ENCODE results near the gene ATXN7L1.
"Not testable (repeated sequence)": the region's sequence is repeated elsewhere in the genome, so short reads cannot be mapped to it uniquely, and the experiment has no call there.

Gene ATXN7L1

DNA sequence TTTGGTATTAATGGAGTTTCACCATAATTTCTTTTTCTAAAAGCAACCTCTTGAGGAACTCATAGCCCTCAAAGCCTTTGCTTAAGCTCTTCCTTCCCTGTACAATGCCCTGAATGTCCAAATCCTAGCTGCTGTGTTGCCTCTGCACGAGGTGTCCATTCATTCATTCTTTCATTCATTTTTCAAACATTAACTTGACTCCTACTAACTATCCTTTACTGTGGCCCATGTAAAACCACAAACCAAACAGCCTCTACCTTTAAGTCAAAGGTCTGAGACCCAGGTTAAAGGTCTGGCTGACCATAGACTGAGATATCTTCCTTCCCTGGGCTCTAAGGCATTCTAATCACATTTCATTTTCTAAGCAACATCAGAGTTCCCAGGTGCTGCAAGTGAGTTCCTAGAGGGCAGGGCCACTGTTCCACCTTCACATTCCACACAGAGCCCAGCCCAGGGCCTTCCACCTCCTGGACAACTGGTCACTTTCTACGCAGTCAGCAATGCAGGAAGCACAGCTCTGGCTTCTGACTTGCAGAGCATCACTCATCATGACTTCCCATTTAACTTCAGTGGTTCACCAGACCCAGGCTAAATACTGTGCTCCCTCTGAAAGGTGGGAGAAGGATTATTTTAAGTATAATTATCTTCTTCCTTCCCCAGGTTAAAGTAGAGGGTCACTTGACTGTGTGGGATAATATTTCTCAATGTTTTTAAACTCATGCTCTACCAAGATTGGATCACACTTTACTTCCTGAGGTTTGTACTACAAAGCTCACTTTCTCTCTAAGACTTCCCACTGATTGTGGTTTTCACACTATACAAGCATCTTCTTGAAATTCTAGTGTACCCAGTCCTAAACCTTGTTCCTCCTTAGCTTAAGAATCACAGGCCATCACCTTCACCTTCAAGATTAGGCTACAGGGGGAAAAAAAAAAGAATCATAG, 19.1 kb downstream of the ATXN7L1 start:
- DNase-seq = no peak

DNA sequence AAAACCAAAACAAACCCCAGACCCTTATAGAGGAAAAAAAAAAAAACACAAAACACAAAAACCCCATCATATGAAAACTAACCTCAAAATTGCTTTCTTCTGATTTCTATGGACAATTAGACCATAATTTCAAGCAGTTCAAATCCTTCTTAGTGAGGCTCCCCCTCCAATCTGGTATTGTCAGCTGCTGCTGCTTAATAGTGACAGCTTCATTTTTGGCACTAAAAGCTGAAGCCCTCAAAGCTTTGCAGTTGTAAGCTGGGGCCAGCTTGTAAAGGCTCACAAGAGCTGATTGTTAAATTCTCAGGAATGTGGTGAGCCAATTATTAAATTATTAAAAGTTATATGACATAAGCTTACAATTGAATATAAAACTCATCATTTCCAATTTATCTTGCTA, 21.9 kb downstream of the ATXN7L1 start:
- no peak for DNase-seq

DNA sequence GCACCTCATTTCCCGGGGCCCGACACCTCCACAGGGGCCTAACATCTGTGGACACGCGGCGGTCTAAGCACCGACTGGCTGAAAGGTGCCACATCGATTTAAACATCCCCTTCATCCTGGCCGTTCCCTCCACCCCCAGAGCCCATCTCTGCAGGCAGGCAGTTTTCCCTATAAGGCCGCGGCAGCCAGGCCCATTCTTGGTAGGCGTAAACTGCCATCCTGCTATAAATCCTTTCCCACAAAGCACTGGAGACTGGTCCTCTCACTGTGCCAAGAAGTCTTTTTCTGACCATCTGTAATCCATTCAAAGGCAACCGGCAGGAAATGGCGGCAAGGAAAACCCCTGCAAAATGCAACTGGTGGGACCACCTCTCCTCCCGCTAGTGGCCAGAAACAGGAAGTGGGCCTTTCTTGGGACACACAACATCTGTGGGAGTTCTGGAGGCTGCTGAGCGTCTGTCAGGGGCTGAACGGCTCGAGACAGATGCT, 22.4 kb downstream of the ATXN7L1 start:
- DNase-seq = peak; percentile 49

DNA sequence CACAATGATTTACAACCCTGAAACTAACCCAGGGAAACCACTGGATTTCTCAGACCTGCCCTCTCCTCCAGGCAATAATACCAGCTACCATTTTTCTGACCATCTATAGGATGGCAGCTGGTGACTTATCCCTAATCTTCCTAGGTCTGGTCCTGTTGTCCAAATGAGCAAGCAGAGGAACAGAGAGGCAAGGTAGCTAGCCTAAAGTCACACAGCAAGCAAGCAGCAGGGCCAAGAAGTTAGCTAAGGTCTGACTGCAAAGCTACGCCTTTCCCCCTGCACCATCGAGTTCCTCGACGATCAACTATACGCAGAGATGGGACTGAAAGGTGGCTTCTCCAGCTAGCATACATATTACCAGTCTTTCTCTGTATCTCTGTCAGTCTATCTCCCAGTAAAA, 25.3 kb downstream of the ATXN7L1 start:
- no peak for DNase-seq

DNA sequence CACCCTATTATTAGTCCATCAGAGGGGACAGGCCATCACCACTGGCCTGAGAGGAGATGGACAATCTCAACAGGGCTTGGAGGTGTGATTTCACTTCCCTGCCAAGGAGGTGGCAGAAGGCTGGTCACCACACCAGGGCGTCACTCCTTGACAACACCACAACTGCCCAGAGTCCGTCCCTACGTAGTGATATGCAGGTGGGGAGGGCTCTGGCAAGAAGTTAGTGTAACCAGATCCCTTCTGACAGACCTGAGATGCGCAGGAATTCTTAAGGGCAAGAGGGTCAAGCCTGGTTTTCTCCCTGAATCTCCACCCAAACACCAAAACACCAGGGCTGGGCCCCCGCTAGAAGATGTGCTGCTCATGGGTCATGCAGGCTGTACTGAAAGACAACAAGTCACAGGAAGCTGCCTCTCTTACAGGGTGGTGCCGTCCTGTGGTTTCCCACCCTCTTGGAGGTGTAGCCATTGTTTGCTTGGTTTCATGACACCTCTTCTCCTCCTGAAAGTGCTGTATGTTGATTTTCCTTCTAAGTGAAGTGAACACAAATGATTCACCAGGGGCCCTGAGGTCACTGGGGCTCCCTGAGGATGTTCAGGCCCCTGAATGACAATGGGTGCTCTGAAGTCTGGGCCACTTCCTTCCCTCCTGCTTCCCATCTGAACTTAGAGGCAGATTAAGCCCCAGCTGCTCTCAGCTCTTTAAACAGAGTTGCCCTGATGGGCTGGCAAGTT, 27.1 kb downstream of the ATXN7L1 start:
- peak; percentile 16 for DNase-seq

DNA sequence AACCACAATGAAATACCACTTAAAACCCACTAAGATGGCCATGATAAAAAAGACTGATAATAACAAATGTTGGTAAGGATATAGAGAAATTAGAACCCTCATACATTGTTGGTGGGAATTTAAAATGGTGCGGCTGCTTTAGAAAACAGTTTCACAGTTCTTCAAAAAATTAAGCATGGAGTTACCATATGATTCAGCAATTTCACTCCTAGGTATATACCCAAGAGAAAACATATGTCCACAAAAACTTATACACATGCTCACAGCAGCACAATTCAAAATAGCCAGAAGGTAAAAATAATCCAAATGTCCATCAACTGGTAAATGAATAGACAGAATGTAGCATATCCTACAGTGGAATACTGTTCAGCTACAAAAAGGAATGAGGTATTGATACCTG, 30.0 kb downstream of the ATXN7L1 start:
- DNase-seq = no peak

DNA sequence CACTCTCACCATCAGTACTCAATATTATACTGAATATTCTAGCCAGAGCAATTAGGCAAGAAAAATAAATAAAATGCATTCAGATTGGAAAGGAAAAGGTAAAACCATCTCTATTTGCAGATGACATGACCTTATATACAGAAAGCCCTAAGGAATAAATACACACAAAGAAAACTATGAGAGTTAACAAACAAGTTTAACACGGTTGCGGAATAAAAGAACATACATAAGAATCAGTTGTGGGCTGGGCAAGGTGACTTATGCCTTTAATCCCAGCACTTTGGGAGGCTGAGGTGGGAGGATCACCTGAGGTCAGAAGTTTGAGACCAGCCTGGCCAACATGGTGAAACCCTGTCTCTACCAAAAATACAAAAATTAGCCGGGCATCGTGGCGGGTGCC, 31.7 kb downstream of the ATXN7L1 start:
- DNase-seq = not testable (repeated sequence)

DNA sequence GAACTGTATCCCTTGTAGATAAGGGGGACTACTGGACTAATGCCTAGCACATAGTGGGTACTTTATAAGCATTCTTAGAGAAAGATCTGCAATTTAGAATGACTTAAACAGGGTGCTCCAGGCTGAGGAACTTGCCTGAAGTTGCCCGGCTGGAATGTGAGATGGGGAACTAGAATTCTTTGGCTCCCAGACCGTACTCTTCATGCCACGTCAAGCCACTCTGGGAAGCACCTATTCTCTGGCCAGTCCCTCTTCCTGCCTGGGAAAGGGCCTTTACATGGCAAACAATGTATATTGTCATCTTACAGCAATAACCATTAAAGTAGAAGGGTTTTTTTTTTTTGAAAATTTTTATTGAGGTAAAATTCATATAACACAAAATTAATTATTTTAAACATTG, 34.5 kb downstream of the ATXN7L1 start:
- no peak for DNase-seq

DNA sequence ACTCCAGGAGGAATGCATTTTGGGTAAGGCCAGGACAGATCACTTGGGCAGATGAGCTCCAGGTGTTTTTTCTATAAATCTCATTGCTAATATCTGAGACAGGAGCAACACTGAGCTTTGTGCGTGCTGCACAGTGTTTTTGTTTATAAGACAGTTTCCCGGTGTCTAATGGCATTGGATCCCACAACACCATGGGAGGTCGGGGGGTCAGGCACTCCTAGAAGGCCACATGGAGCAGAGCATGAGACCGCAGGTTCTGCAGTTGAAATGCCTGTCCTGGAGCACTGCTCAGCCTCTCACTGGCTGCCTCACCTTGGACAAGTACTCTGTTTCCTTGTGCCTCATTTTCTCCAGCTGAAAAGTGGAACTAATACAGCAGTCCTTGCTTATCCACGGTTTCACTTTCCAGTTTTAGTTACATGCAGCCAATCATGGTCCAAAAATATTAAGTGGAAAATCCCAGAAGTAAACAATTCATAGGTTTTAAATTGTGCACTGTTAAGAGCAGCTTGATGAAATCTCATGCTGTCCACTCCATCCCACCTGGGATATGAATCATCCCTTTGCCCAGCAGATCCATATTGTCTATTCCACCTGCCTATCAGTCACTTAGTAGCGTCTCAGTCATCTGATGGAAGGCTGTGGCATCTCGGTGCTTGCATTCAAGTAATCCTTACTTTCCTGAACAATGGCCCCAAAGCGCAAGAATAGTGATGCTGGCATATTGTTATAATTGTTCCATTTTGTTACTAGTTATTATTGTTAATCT, 35.2 kb downstream of the ATXN7L1 start:
- DNase-seq = no peak

DNA sequence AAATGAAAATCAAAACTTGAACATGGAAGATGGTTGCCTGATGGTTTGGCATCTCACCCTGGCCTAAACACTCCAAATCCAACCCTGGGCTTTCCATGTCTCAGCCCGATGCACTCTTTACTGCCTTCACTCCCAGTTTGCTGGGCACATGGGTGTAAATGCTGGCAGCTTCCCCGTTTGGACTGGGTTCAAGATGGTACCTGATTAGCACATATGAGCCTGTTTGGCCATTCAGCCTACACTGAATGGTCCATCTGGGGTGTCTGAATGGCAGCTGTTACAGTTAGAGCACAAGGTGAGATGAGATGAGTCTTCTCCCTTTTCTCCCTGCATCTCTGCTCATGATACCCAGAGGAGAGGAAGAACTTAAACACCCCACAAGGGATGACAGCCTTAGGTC, 37.1 kb downstream of the ATXN7L1 start:
- no peak for DNase-seq

DNA sequence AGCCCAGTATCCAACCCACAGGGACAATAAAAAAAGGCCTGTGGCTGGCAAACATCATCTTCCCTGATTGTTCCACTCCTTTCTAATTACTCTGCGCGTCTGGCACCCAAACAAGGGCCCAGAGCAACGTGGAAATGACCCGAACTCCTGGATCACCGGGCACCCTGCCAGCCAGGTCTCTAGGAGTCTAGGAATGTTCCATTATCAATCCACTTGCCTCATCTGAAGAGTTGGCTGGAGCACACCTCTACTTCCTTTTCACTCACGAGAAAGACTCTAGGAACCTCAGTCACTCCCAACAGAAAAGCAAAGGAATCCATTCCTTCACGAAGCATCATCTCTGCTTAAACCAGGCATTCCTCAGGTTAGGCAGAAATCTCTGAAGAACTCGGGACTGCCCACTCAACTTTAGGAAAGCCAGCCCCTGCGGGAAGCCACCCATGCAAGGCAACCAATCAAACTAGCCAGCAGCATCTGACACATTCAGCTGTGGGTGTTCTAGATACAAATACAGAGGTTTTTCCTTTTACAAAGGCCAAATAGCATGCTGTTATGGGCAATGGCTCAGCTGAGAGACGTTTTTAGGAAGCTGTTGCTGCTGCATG, 37.7 kb downstream of the ATXN7L1 start:
- DNase-seq = no peak

DNA sequence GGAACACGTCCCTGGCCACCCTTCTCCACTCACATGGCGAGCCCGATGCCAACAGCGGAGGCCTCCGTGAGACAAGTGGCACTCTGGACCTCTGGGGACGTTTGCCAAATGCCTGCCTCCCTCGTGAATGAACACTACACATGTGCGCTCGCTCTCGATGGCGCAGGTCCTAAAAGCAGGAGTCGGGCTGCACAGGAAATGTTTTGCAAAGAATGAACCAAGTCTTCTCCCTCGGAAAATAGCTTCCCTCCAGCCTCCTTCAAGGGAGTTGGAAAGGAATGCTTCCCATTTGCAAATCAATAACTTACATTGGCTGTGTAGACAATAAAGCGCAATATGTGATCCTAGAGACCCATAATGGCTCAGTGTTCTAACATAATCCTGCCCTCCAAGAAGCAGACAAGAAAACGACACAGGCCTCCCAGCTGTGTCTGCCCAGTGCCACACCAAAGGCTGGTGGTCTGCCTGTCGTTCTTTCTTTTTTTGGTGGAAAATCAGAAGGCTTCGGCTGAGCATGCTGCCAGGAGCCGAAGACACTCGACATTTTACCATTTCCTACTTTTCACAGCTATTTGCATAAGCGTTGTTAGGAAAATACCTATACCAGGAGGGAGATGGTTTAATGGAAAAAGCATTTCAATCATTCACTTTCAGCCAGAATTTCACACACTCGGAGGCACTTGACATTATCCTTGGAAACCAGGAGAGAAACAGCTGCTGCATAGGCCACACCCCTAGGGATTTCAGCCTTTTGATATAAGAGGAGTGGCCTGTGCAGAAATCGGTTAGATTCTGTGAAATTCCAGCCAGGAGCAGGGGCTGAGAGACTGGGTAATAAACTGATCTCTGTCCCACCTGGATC, 38.4 kb downstream of the ATXN7L1 start:
- no peak for DNase-seq

DNA sequence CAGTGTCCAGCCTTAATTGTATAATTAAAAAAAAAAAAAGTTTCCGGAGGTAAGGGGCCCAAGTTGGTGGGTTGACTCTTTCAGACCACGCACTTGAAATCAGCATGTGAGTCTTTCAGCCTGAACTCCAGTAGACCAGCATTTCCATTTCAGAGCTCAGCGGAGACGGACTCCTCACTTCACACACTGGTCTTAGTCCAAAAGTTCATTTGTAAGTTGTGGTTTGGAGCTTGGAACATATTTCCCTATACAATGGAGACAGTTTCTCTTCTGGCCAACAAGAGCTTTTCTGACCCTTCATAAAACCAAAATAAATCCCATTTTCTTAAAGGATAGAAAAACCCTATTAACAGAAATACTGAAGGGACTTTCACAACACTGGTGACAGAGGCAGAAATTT, 41.0 kb downstream of the ATXN7L1 start:
- no peak for DNase-seq

DNA sequence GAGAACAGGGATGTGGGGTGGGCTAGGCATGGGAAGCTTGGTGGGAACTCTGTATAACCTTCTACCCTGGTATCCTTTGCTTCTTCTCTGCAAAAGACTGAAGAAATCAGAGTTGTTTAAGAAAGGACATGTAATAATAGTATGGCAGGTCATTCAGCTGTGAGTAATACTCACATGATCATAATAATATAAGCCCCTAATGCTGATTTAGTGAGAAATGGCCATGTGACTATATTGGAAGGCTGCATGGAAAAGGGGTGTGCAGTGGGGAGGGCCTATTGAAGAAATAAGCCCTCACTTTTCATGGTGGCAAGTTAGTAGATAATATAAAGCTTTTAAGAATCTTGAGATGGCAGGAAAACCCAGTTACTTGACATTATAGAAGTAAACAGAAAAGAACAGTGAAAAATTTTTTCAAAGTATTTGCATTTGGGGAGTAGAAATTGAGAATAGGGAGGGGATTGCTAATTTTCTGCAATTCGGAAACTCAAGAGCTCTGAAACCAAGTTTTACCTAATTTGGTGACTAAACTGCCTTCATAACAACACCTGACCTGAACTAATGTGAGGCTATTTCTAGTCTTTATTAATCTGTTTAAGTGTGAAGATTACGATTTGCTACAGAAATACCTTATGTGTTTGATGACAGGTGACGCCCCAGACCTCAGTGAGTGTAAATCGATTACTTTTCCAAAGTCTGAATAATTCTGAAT, 44.4 kb downstream of the ATXN7L1 start:
- no peak for DNase-seq

DNA sequence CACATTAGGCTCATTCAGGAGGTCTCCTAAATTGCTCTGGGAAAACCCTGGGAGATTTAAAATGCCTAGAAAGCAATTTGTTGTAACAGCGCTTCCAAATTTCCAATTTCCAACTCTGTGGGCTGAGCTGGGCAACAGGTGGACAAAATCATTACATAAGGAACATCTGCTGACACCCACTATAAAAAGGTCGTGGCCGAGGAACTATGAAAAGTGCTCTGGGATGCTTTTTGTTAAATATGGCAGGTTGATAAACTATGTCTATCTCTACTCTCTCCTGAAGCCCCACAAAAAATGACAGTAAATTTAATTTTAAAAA, 45.1 kb downstream of the ATXN7L1 start:
- DNase-seq = no peak

DNA sequence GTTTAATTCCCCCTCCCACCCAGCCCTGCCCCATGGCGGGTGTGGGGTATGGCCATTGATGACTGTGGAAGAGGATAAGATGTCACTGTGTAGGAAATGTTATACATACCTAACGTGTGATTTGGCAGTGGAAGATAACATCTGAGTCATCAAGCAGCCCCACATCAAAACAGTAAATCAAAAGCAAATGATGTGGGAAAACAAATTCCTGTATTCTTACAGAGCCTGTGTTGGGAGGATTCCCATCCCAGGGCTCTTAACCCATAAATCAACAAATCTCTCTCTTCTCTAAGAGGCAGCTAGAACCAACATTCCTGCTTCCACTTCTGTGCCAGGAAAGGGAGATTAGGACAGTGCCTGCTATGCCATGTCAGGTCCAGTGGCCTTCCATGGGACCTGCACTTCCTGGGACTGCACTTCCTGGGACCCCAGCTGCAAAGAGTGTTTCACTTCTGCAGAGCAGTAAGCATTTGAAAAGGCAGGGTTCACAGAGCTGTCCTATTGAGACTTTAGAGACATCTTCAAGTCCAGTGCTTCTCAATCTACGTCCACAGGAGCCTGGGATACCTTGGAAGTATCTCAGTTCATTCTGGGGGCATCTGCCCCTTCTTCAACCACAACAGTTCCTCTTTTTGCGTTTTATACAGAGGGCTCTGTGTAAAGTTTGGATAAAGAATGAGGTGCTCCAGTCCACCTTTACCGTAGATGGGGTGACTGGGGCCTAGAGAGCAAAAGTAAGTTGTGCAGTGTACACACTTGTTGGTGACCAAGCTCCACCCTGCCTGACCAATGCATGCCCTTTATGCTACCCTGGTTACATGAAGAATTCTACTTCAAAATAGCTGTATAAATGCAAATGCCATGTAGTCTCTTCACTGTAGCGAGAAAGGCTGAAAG, 45.7 kb downstream of the ATXN7L1 start:
- DNase-seq = peak; percentile 98

DNA sequence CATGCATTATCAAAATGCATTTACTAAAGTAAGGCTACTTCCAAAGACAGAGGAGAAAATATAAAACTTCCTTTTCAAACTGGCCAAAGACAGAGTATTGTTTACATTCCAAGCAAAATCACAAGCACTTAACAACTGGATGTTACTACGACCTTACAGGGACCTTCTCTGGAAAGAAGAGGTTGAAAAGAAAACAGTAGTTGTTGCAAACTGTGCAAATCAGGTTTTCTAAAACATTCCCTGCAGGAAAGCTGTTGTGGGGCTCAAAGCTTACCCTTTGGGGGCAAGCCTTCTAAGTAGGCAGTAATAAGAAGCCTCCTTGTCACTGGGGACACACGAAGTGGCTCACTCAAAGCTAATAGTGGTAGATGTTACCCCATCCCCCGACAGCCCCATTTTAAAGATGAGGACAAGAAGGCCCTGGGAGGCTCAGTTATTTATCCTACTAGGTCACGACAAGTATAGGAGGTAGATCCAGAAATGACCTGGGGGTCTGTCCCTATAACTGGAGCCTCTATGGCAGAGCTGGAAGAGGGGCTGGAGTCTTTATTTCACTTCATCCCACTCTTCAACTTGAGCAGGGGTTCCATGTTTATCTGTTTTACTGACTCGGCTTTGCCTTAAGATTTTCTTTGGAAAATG, 46.6 kb downstream of the ATXN7L1 start:
- no peak for DNase-seq

DNA sequence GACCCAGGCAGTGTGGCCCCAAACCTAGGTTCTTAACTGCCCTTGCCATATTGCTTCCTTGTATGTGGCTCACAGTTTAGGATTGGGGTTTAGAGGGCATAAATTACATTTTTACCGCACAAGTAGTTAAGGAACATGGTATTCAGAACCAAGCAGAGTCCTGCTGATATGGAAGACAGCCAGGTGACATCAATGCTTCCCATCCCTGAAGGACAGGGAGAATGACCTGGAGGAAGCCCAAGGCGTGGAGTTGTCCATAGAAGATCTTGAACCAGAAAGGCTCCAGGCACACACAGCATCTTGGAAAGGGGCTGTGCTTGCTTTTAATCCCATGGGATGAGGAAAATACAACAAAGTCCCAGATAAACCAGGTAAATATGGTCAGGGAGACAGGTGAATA, 48.3 kb downstream of the ATXN7L1 start:
- no peak for DNase-seq

DNA sequence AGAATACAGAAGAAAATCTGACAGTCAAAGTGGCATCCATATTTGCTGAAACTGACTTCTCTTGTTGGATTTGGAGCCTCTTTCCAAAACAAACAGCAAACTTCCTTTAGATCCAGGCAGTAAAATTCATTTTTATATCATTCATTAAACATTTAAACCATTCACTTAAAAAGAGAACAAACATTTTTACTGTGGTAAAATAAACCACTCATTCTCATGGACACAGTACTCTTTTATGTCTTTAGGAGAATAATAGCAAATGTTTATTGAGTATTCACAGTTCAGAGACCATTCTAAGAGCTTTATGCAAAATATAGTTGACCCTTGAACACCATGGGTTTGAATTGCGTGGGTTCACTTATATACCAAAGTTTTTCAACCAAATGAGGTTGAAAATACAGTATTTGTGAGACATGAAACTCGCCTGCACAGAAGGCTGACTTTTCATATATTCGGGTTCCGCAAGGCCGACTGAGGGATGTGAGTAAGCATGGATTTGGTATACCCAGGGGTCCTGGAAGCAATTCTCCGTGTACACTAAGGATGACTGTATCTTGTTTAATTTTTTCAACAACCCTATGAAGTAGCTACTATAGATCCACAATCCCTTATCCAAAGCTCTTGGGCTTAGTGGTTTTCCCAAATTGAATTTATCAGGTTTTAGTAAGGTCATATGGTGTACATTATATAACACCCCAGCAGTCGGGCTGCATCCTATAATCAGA, 49.1 kb downstream of the ATXN7L1 start:
- DNase-seq = peak; percentile 68
